GM19351 (cell line): ENCODE data around the gene SYK.

Source experiments
- ATAC-seq: cut with Tn5 transposase; IDR thresholded peaks from one replicate; pipeline ENCODE4 v1.9.1; 2021; ENCODE audit warnings: mild to moderate bottlenecking, moderate library complexity; ENCODE audit not compliant: unreplicated experiment

SYK gene

GRCh38 chr9:90846770-90847419 is 45.3 kb downstream of the SYK start:
- ATAC-seq, result no peak

- no peak for ATAC-seq
Observed at GRCh38 chr9:90847971-90848370, 46.4 kb downstream of the SYK start.

GRCh38 chr9:90848866-90849265 is 47.2 kb downstream of the SYK start:
- ATAC-seq, result no peak

- no peak for ATAC-seq
Observed at GRCh38 chr9:90851444-90851843, 49.8 kb downstream of the SYK start.

- no peak for ATAC-seq
Observed at GRCh38 chr9:90853945-90854344, 52.3 kb downstream of the SYK start.

GRCh38 chr9:90854637-90855175 is 53.1 kb downstream of the SYK start:
- ATAC-seq, result no peak

DNA sequence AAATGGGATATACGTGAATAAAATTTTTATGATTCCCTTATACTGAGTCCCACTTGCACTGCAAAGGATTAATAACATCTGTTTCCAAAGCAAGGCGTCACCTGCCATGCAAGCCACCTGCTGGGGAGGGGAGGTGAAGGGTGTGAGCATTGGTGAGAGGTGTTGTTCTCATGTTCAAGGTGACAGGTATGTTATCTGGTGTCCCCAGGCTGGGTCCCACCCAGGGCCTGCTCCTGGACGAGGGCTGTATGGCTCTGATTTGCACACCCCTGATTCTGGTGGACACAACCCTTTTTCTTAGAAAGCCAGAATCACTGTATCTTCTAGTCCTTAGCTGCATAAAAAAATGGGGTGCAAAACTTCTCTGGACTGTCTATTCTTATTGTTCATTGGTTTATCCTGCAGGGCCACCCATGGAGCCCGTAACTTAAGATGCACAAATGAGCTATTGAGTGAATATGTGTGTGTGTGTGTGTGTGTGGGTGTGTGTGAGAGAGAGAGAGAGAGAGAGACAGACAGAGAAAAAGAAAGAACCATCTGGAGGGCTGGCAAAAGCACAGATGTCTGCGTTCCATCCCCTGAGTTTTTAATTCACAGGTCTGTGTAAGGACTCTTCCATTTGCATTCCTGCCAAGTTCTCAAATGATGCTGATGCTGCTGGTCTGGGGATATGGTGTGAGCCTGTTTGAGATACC is 53.7 kb downstream of the SYK start:
- ATAC-seq, result no peak

DNA sequence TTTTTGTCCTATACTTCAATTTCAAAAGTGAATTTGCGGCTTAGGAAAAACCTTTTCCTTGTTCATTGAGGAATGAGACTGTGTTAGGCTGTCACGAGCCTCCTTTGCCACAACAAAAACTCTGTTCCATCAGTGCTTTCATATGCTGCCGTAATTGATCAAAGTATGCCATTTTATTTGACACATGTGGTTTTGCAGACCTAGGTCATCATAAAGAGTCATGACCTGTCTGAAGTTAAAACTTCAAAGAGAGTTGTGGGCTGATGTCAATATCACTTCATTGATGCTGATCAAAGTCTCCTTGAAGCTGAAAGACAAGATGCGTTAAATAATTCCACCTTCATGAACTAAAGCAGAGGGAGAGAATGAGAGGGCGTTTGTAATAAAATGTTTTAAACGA is 55.5 kb downstream of the SYK start:
- ATAC-seq, result no peak

GRCh38 chr9:90857855-90858254 is 56.2 kb downstream of the SYK start:
- ATAC-seq, result no peak

GRCh38 chr9:90858457-90858901 is 56.9 kb downstream of the SYK start:
- no peak for ATAC-seq

DNA sequence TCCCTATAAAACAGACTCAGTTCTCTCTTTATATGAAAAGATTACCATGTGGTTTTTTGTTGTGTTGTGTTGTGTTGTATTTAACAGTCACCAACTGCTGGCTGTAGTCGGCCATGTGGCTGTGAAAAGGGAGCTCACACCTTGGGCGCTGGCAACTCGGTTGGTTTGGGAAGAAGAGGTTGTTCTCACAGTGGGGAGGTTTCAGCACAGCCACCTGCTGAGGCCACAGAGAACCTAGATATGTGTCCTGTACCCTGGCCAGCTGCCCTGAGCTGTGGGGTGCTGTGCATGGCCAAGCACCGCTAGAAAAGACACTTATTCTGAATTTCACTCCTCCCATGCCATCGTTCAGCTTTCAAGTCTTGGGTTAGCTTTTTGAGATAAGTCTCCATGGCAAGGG is 58.8 kb downstream of the SYK start:
- no peak for ATAC-seq

DNA sequence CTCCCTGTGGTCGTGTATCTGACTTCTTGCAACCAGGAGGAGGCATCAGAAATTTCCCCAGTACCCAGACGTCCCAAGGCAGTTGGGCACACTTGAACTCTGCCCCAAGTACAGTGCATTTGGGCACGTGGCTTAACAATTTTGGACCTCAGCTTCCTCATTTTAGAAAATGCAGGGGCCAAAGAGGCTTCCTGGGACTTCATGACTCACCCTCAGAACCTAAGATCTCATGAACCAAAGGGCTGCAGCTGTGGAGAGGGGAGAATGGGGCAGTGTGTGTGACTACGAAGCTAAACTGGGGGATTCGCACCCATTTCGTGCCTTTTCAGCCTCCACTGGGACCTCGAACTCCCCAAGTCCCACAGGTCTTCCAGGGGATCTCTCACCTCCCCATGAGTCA is 59.2 kb downstream of the SYK start:
- ATAC-seq, result no peak

GRCh38 chr9:90861380-90861779 is 59.8 kb downstream of the SYK start:
- no peak for ATAC-seq

- no peak for ATAC-seq
Observed at GRCh38 chr9:90861826-90862740, 60.5 kb downstream of the SYK start.

- ATAC-seq, result no peak
Observed at GRCh38 chr9:90864779-90865178, 63.2 kb downstream of the SYK start.

- no peak for ATAC-seq
Observed at GRCh38 chr9:90867101-90867500, 65.5 kb downstream of the SYK start.

GRCh38 chr9:90868555-90868954 is 66.9 kb downstream of the SYK start:
- ATAC-seq, result no peak

DNA sequence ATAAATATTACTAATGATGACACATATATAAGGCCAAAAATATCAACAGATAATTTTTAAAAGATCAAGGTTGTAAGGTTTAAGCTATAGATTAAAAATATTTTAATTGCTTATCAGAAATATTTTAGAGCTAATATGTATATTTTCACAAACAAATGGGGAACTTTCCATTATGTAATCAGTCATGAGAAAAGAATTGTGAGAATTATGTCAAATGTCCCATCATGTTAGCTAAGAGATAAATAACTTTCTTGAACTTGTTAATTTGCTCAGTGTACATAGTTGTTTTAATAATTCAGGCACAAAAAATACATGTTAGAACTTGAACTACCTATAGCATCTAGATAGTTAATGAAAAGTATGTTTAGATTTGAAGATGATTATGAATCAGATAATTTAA is 67.7 kb downstream of the SYK start:
- no peak for ATAC-seq

DNA sequence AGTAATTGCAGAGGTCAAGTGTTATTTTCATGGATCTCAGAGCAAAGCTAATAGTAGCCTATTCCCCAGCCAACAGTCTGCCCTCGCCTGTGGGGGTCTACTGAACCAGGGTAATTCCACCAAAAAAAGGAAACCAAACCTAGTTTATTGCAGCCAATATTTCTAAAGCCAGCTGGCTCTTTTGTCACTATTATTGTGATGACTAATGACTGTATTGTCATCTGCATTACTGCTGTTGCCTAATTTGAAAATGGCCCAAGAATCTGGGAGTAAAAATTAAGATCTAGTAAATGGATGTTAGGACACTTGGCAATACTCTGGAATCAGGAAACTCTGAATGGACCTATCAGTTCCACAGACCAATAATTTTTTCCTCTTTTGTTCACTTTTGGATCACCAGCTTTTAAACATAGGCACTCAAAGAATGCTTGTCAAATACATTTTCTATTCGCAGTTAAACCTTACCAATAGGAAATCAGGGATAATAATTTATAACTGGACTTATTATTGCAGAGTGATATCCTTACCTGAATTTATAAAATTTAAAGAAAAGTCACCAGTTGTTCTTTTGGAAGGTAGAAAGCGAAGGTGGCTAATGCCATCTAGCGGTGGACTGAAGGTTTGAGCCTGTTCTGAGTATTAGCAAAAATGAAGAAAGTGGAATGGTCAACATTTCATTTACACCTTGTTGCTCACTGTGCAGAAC is 69.2 kb downstream of the SYK start:
- ATAC-seq, result no peak

GRCh38 chr9:90871327-90871935 is 69.8 kb downstream of the SYK start:
- ATAC-seq, result no peak
